GM18520 (cell line): ENCODE results near the gene MTMR1.

Experiments used
- ATAC-seq: cut with Tn5 transposase; IDR thresholded peaks from one replicate; pipeline ENCODE4 v1.9.1; 2021; ENCODE audit not compliant: unreplicated experiment

MTMR1 gene

GRCh38 chrX:150761819-150762216 lies 68.6 kb downstream of the MTMR1 start:
- ATAC-seq, result no peak

- no peak for ATAC-seq
These were observed 69.3 kb downstream of the MTMR1 start for GRCh38 chrX:150762258-150763165.

DNA sequence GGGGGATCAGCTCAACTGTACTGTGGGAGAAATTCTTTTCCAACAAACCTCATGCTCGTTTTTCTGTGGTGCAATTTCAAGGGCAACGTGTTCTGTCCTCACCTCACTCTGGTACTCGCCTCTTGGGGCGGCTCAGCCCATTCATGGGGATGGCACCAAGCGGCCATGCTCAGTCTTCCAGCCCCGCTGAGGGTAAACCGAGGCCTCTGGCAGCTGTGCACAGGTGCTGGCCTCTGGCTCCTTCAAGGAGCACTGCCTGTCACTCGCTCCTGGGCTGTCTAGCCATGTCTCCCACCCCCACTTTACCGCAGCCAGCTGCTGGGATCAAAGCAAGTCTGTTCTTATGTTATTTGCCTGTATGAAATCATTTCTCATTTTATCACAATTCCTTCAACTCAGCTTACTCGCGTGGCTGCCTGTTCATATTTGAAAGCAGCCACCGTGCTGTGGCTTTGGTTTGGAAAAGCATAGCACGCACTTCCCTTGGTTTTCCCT lies 70.2 kb downstream of the MTMR1 start:
- no peak for ATAC-seq

DNA sequence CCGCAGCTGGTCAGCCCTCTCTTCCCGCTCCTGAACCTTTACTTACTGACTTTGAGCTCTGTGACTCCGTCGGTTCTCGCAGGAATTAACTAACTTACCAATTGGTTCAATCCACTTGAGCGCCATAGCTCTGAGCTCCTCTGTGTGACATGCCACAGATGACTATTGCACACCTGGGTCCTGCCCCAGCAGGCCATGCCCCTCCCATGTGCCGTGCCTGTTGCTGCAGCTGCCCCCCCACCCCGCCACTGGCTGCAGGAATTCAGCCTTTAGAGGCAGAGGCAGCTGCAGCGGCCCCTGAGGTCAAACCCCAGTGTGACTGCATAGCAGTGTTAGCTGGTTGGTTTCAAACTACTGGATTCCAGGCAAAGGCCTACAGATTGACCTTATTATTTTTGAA lies 70.6 kb downstream of the MTMR1 start:
- no peak for ATAC-seq

DNA sequence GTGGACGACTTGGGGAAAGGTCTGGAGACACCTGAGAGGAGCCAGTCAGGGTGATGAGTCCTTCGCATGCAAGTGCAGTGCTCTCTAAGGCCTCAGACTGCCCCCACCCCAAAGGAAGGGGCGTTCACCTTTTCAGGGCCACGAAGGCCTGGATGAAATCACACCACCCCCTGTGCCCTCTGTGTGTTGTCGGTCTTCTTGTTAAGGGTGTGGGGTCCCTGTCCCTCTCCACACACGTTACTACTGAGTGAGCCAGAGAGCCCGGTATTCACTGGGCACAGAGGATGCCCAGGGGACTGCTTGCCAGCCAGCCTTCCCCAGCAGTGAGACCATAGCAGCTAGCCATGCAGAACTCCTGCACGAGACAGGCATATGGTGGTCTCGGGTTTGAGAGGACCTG lies 72.0 kb downstream of the MTMR1 start:
- no peak for ATAC-seq

GRCh38 chrX:150765782-150766350 lies 72.7 kb downstream of the MTMR1 start:
- ATAC-seq, result no peak

GRCh38 chrX:150766351-150767044 lies 73.3 kb downstream of the MTMR1 start:
- ATAC-seq, result no peak

- no peak for ATAC-seq
These were observed 73.8 kb downstream of the MTMR1 start for GRCh38 chrX:150767045-150767395.

DNA sequence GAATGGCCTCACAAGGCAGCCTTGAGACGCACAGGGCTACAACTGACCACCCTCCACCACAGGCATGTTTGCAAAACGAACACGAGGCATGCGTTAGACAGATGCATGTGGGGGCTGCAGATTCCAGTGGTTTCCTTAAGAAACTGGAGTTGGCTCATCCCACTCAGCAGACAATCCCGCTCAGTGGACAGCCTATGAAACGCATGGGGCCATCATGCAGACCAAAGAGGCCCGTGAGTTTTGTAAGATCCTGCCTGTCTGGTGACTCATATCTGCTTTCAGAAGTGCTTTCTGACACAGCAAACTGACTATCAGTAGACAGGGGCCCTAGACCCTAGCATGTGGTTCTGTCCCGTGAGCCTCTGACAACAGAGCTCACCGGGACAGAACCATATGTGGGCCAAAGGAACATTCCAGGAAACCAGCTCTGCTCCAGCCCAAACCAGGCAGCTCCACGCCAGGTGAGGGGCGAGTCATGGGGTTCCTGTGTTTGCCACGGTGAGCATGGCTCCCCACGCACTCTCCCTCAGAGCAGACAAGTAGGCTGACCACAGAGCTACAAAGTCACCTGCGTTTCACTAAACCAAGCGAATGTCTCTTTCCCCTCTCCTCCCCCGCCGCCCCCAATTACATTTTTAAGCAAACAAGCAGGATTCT lies 74.4 kb downstream of the MTMR1 start:
- ATAC-seq, result no peak

- ATAC-seq, result no peak
These were observed 74.9 kb downstream of the MTMR1 start for GRCh38 chrX:150768132-150768485.

GRCh38 chrX:150768580-150769190 lies 75.5 kb downstream of the MTMR1 start:
- ATAC-seq, result no peak

GRCh38 chrX:150769408-150769807 lies 76.2 kb downstream of the MTMR1 start:
- ATAC-seq, result no peak

DNA sequence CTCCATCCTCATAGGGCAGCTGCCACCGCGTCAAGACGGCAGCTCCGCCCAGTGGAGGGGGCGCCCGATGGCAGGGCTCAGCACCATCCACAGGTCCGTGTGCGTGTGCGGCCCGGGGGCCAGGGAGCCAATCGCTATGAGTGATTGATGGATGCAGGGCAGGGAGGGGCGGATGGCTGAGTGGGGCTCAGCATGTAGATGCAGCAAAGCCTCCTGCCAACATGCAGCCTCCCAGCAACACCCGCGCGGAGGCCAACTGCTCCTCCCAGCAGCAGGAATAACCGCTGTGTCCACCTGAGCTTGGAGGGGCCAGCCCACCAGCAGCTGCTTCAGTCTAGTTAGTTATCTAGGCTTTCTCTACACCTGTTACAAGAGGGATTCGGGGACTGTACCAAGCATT lies 77.4 kb downstream of the MTMR1 start:
- ATAC-seq, result no peak

DNA sequence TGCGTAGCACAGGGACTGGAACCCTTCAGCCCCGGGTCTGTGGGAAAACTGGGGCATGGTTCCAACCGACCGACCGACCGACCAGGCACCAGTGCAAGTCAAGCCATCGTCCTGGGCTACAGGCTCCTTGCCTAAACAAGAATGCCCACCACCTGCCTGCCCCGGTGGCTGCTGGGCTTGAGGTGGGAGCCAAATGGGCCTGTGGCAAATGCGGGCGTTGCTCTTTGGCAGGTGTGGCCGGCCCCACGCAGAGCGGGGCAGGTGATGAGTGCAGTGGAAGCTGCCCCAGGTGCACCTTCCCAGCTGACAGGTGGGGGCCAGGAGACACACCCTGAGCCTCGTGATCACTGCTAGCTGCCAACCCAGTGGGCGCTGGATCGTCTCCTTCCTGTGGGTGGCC lies 77.9 kb downstream of the MTMR1 start:
- no peak for ATAC-seq

- no peak for ATAC-seq
These were observed 79.2 kb downstream of the MTMR1 start for GRCh38 chrX:150772150-150772970.

GRCh38 chrX:150773117-150773516 lies 79.9 kb downstream of the MTMR1 start:
- ATAC-seq, result no peak

DNA sequence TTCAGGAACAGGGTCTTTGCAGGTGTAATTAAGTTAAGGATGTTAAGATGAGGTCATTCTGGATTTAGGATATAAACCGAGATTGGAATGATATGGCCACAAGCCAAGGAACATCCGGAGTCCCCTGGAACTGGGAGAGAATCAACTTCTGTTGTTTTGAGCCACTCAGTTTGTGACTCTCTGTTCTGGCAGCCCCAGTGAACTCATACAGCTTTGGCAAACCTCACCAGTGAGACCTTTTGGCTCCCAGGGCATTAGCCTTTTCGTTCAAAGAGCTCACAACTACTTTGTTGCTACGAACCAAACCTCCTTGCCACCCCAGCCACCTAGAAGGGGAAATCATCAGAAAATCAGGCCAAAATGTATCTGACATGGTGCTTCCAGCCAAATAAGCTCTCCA lies 80.4 kb downstream of the MTMR1 start:
- ATAC-seq, result no peak

GRCh38 chrX:150774798-150775568 lies 81.8 kb downstream of the MTMR1 start:
- no peak for ATAC-seq

DNA sequence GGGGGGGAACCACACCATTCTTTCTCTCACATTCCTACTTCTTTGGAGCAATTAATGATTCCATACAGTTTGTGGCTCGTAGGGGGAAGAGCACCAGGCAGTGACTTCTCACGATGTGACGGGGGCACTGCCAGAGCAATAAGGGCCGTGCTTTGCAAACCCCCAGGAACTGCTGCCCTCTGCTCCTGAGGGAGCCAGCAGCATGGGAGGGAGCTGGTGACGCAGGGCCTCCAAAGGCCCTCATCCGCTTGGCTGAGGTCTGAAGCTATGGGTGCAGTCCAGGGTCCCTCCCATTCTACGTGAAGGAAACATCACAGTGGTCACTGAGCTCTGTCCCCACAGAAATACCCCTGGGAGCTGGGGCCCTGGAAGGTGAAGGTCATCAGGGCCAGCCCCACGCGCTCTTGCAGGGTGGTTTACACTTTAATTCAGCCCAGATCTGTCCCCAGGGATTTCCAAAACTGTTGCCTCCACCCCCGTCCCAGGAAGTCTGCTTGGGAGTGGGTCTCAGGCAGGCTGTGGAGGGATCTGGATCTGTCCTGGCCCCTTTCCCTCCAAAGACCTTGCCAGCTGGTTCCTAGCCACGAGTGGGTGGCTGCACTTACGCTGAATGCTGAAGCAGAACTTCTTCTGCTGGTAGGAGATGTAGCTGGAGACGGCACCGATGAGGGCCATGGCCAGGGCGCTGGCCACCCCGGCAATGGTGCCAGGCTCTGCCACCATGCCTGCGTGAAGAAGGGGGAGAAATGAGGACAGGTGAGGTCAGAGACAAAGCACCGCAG lies 82.6 kb downstream of the MTMR1 start:
- no peak for ATAC-seq
